Measurements from ENCODE around the gene MLIP.
"Not testable (repeated sequence)": the region's sequence is repeated elsewhere in the genome, so short reads cannot be mapped to it uniquely, and the experiment has no call there.

The MLIP gene, protein sequence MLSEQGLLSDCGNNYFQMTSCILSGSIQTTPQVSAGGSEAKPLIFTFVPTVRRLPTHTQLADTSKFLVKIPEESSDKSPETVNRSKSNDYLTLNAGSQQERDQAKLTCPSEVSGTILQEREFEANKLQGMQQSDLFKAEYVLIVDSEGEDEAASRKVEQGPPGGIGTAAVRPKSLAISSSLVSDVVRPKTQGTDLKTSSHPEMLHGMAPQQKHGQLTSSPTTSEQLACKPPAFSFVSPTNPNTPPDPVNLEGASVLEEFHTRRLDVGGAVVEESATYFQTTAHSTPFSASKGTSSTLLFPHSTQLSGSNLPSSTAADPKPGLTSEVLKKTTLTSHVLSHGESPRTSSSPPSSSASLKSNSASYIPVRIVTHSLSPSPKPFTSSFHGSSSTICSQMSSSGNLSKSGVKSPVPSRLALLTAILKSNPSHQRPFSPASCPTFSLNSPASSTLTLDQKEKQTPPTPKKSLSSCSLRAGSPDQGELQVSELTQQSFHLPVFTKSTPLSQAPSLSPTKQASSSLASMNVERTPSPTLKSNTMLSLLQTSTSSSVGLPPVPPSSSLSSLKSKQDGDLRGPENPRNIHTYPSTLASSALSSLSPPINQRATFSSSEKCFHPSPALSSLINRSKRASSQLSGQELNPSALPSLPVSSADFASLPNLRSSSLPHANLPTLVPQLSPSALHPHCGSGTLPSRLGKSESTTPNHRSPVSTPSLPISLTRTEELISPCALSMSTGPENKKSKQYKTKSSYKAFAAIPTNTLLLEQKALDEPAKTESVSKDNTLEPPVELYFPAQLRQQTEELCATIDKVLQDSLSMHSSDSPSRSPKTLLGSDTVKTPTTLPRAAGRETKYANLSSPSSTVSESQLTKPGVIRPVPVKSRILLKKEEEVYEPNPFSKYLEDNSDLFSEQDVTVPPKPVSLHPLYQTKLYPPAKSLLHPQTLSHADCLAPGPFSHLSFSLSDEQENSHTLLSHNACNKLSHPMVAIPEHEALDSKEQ

DNA sequence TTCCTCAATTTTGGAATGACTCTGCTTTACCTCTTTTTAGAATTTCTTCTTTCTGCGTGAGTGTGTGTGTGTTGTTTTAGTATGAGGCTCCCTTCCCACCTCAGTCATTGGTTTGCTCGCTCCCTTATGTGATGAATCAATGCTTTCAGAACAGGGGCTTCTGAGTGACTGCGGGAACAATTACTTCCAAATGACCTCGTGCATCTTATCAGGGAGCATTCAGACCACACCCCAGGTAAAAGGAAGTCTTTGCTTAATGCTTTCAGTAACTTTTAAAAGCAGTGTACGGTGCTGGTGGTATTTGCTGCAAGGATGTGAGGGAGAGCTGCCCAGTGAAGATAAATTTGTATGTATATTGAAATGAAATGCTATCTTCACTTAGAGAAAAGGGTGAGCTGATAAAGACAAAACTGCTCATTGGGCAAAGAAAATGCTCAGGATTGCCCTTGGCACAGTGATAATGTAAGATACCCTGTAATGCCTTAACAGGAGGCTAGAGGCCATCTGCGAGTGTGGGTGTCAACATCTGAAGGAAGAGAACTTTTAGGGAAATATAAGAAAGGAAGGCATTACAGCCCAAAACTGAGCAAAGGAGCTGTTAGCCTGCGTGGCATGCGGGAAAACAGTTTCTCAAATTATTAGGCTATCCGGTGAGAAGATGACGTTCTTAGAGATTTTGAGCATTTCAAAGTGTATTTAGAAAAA is at the start of gene MLIP:
Gene MLIP (plus strand): TSS at position 103 of the 705 bp plus-strand sequence. CDS start 37 bp downstream, at position 140.
- no peak for DNase-seq (ENCODE audit: low read depth in 2 of 2)

DNA sequence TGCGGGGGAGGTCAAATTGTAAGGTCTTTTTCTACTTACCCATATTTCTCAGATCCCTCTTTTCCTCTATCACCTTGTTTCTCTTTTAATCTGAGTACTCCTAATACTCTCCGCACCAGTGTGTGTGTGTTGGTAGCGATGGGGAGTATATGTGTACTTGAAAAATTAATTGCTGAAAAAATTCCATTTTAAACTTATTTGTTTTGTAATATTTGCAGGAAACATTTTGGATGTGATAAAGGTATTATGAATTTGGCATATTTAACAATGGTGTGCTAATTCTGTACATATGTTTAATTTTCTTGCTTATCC is 48.1 kb upstream of the MLIP start:
- DNase-seq (ENCODE audit: low read depth in 2 of 2): no peak

DNA sequence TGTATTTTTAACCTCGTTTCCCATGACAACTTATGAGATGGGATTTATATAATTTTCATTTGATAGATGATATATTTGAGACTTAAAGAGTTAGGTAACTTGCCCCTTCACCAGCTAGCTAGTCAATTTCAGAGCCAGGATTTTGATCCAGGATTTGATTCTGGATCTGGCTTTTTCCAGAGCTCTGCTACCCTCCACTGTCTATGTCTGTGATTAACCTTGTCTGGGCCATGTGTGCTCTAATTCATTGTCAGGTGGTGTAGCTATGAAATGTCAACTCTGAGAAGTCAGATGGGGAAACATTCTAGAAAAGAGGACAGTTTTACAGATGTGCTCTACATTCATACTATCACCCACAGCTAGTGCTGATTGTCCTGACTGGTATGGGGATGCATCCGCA is 42.5 kb upstream of the MLIP start:
- DNase-seq (ENCODE audit: low read depth in 2 of 2): no peak

DNA sequence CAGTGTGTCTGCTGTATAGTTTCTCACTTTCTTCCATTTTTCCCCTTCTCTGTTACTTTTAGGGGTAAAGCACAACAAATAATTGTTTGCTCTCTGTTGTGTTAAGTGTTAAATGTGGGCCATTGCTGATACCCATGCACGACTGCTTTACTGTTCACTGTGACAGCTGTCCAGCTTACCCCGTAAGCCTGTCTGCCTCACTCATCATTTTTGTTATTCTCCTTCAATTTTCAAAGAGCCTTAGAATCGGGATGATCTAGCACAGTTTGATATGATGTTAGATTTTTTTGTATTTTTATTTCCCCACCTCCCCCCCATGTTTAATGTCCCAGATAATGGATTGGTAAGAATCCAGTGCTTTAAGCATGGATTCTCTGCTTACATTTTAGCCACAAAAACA is 41.2 kb upstream of the MLIP start:
- DNase-seq (ENCODE audit: low read depth in 2 of 2): no peak

DNA sequence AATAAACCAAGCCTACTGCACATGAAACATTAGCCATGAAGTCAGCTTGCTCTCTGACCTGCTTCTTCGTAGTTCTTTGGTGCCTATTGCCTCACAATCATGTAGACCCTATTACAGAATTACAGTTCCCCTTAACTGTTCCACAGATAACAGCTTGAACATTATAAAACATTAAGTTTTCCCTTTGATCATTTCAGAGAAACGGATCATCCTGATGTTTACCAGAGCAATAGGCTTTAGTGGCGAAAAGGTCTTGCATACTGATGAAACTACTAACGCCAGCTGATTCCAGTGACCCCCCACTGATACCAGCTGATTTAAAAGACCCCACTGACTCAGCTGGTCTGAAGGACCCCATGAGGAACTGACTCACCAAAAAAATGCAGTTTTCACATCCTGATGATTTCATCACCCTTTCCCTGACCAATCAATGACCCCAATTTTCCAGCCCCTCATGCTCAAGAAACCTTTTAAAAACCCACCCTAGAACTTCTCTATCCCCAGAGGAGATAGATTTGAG is 39.4 kb upstream of the MLIP start:
- DNase-seq (ENCODE audit: low read depth in 2 of 2): no peak

DNA sequence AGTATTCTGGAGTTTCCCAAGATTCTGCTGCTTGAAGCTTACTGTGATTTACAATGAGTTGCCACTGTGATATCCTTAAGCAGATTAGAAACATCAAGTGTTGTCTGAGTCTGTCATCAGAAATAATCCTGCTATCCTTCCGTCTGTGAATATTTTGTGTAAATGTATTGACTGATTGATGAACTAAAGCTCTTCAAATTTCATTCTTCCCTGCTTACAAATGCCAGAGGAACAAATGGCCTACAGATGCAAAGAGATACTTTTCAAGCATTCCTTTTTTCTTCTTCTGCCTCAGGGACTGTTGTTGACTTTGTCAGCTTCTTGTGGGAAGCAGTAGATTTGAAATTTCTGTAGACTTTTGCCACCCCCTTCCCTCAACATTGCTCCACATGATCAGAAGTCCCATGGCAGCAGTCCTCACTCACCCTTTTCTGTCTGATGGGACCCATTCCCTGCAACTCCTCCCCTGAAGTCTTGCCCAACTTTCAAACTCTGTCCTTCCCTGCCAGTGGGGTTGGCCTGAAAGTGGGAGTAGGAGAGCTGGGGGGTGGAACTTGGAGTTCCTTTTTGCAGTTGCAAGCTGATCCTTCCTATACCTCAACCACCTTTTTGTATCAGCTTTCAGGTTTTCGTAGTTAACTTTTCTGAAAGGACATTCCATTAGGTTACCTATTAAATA is 38.5 kb upstream of the MLIP start:
- no peak for DNase-seq (ENCODE audit: low read depth in 2 of 2)

DNA sequence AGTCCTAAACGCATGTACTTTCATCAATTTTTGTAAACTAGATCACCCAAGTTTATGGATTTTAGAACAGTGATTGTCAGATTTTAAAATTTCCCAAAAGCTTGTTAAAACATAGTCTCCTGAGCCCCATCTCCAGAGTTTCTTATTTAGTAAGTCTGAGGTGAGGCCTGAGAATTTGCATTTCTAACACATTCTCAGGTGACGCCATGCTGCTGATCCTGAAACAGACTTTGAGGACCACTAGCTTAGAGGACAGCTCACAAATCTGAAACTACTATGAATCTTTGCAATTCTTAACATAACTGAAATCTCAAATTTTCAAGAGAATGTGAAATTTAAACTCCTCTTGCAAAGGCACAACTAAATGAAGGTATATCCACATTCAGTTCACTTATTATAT is 37.8 kb upstream of the MLIP start:
- DNase-seq (ENCODE audit: low read depth in 2 of 2): no peak

DNA sequence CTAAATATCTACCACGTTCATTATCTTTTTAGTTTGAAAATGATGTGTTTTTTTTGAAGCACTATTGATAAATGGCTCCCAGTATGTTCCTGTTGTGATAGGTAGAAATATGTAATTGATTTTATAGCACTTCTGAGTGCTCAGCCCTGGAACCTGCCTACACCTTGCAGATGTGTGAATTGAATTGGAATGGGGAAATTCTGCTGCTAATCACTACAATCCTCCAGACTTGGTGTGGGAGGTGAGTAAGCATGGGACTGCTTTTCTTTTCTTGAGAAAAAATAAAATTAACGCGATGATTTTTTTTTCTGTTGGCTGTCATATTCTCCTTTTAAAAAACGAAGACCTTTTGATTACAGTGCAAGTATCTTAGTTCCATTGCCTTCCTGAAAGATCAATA is 37.1 kb upstream of the MLIP start:
- no peak for DNase-seq (ENCODE audit: low read depth in 2 of 2)

DNA sequence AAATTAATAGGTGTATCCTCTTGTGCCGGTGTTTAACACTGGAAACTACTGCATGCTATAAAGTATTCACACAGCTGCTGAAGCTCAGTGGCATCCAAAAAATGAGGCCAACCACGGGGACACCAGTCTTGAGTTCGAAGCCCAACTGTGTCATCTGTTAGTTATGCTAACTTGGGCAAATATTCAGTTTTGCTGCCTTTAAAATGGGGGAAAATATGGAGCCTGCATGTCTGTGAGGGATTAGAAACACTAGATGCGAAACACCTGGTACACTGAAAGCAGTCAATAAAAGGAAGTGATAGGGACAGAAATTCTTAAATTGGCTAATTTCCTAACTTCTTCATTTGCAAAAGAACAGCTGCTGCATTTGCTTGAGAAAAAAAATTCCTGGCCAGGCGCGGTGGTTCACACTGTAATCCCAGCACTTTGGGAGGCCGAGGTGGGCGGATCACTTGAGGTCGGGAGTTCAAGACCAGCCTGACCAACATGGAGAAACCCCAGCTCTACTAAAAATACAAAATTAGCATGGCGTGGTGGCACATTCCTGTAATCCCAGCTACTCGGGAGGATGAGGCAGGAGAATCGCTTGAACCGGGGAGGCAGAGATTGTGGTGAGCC is 36.6 kb upstream of the MLIP start:
- DNase-seq (ENCODE audit: low read depth in 2 of 2): no peak

DNA sequence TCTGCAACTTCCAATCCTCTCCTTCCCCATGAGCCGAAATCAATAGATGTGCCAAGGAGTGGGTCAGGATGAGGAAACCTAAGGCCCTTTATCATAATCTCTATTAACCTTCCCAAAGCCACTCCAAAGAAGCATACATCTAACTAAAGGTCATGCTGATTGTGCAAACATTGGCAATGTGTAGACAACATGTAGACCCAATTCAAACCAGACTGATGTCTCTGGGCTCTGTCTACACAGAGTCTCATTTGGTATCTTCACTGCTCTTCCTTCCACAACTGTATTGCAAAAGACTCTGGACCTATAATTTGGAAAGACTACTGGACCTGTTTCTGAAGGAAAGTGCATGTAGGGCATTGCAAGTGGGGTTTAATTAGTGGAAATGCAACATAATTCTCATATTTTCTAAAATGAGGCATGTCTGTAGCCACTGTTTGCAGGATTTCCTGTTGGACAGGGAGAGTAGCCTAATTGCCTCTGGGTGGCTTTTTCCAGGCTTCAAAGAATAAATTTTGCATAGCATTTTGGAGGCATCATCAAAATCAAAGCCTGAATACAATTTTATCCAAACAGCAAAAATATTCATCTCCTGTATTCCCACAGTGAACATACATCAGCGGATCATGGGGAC is 35.0 kb upstream of the MLIP start:
- DNase-seq (ENCODE audit: low read depth in 2 of 2): no peak

DNA sequence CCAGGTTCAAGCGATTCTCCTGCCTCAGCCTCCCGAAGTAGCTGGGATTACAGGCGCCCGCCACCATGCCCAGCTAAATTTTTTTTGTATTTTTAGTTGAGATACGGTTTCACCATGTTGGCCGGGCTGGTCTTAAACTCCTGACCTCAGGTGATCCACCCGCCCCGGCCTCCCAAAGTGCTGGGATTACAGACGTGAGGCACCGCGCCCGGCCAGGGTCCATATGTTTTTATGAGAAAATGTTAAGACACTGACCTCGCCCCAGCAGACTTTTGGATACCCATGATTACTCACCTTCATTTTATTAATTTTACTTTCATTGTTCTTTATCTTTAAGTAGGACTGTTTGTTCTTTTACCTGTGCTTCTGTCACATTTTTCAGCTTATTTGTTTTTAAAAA is 29.7 kb upstream of the MLIP start:
- not testable (repeated sequence) for DNase-seq (ENCODE audit: low read depth in 2 of 2)

DNA sequence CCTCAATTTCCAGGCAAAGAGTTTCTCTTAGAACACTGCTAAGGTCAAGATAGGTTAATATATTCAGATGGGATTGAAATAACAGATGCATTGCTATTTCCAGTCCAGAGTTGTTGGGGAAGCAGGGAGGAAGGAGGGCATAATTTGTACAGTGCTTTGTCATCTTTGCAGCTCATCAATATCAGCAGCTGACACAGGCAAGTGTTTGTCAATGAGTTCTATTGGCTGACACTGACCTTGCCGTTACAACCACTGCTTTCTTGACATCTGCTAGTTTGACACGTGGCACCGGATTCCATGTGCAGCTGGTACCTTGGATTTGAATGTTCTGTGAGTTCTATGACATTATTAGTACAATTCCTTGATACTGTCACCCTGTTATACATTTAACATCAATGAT is 28.0 kb upstream of the MLIP start:
- no peak for DNase-seq (ENCODE audit: low read depth in 2 of 2)

DNA sequence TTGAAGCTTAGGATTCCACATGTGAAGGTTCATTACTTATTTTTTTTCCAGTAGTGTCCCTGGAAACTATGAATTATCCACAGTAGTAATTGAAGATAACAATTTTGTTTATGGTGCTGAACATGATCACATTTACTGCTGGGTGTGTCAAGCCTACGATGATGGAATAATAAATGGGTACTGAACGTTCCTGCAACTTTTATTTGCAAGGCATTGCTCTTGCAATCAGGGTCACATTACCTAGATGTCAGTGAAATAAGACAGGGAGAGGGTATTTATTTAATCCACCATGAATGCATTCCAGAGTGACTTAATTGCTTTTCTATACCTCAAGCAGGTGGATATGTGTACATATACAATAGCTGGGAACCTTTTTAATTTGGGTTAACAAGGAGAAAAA is 27.0 kb upstream of the MLIP start:
- no peak for DNase-seq (ENCODE audit: low read depth in 2 of 2)

DNA sequence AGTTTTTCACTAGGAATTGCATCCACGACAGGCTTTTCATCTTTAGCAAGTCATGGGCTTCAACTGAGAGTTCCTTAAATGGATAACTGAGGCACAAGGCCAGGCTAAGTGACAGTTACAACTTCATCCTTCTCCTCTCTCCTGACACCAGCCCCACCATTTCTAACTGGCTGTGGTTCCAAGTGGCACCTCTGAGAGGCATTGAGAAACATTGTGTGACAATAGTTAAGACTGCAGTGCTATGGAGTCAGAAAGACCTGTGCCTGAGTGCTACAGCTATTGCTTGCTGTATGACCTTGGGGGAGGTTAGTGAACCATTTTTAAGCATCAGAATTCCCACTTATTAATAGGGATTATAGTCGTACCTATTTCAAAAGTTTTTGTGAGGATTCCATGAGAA is 26.2 kb upstream of the MLIP start:
- no peak for DNase-seq (ENCODE audit: low read depth in 2 of 2)

DNA sequence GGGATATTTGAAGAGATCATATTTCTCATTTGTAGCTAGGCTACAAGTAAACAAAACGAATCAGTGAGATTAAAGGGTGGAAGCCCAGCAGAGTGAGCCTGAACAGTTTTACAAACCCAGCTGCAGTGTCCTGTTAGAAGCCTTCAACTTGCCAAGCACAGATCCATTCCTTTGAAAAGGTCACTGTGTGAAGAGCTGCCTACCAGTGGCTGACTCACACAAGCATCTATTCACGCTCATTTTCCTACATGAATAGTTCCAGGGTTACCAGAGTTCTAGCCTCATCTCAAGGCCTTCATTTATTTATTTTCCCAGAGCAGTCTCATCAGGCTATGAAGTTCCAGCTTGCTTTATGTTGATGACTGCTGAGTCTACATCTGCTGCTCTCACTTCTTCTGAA is 25.7 kb upstream of the MLIP start:
- DNase-seq (ENCODE audit: low read depth in 2 of 2): no peak

DNA sequence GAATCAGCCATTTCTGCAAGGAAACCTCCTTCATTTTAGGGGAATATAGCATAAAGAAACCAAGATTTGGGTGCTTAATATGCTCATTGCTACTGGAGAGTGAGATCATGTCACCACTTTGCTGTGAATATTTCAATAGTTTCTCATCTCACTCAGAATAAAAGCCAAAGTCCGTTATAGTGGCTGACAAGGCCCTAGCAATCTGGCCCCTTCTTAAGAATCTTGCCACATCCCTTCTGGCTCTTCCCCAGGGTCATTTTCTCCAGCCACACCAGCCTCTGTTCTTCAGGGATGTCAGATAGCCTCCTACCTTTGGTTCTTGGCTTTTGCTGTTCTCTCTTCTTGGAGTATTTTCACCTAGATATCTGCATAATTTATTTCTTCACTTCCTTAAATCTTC is 24.8 kb upstream of the MLIP start:
- no peak for DNase-seq (ENCODE audit: low read depth in 2 of 2)

DNA sequence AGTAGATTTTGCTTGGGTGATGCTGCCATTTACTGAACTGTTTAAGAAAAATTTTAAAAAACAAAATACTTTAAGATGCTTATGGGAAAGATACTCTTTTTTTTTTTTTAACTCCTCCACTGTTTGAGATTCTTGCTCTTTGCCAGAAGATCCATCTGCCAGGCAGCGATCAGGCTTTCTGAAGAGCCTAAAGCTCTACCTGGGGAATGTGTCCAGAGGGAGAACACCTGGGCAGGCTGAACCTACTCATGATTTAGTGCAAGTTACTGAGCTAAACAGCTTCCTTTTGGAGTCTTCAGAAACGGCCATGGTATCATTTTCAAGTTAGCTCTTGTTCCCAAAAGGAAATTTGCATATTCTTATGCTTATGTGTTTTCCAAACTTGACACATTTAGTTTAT is 23.5 kb upstream of the MLIP start:
- no peak for DNase-seq (ENCODE audit: low read depth in 2 of 2)

DNA sequence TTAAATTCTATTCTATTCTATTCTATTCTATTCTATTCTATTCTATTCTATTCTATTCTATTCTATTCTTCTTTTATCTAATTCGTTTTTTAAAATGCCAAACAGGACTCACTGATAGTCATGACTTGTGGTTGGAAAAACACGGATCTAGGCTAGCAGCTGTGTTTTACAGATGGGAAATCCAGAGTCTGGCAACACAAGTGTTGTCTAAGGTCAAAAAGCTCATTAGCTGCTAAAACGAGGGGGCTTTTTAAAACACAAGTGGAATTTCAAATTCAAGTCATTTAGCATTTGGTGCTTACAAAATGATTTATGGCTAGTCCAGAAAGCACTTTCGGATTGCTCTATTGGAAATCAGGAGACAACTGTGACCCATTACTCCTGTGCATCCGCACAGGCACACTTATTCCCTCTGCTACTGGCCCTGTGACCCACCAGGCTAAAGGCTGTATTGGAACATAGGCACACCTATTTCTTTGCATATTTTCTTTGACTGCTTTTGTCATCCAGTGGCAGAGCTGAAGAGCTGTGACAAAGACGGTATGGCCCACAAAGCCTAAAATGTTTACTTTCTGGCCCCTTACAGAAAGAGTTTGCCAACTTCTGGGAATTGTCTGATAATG is 17.8 kb upstream of the MLIP start:
- DNase-seq (ENCODE audit: low read depth in 2 of 2): no peak

DNA sequence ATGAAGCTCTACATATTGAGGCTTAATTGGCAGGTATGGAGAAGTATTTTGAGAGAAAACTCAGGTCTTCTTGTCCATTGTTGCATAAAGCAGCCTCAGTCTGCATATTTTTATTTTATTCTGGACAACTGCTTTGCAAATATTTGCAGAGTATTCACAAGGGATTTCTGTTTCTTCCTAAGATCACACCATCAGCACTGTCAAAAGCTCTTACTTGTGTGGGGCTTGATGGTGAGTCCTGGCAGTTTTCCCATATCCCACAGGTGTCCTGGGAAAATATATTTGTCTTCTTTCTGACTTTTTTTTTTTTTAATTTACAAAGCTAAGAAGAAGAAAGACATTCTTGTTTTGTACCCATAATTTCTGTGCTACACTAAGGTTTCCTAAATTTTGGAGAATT is 16.9 kb upstream of the MLIP start:
- DNase-seq (ENCODE audit: low read depth in 2 of 2): no peak

DNA sequence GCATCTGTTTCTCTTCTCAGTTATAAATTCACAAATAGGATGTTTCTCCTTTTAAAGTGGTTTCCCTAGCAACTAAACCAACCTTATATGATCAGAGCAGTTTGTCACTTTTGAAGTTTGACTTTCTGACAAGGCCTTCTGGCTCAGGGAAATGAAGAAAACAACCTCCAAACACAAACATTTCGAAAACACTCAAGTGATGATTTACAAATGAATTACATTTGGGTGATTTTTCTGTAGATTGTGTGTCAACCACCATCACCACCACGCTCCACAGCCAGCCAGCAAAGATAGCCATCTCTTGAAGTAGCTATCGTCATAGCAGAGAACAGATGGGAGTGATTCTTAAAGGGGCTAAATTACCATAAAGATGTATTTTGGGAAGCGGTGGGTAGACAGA is 16.5 kb upstream of the MLIP start:
- no peak for DNase-seq (ENCODE audit: low read depth in 2 of 2)

Data from stimulated activated CD8-positive, alpha-beta memory T cell treated with anti-CD3 and anti-CD28 coated beads, Interleukin-15, amount 100 ng/mL, for 48 hours (primary cell).